ENCODE data around the gene PFN3. TPM values are rescaled to one million over a fixed set of nuclear protein-coding genes. Genes with fewer than 3 reads are reported as not detected.

PFN3 gene
- total and polyA plus RNA-seq, 2 experiments from 2014 or later = 1.9 to 2.0 TPM

GRCh38 chr5:177374211-177374610 lies 26.2 kb downstream of the PFN3 start (continued):
- no peak for TF ChIP-seq REST (IDR thresholded peaks at IDR 0.05; ENCODE audit: unreplicated experiment)

- DNase-seq (ENCODE audit: low spot score) (peak; percentile 73), ATAC-seq (peak; percentile 34)
- H3K36me3 Mint-ChIP-seq (ENCODE audit: low read depth) = peaks cover 5% of the 10 kb centered on the region
- H3K4me1 ChIP-seq (ENCODE audit: insufficient read depth) = peaks cover 29% of the 10 kb centered on the region
- H3F3A ChIP-seq (replicated peaks; ENCODE audit: low read depth) = 0 out of 2 replicates have a peak, but pooled peaks cover 6% of the 10 kb centered on the region
- peak overlapping the region; percentile 59 for H2AFZ ChIP-seq
- no peaks in the 10 kb centered on the region for H3K36me3 ChIP-seq (ENCODE audit: insufficient read depth)
- no peaks in the 10 kb centered on the region for H3K9me2 ChIP-seq (ENCODE audit: insufficient read depth)
- H3K9me3 Mint-ChIP-seq = no peaks in the 10 kb centered on the region
- TF ChIP-seq EZH2 (IDR thresholded peaks at IDR 0.05; ENCODE audit: low read depth, unreplicated experiment) = no peak
- peak in 1 of 2 experiments; percentile 41; a peak in 3 of 4 replicates for TF ChIP-seq CTCF (conservative IDR thresholded peaks at IDR 0.05; ENCODE audit: low read depth in 2 of 2)
- H3K27me3 ChIP-seq (ENCODE audit: insufficient read depth) = no peaks in the 10 kb centered on the region; the same call in 1 of the 2 replicates
- peaks cover 25% of the 10 kb centered on the region for H3K27me3 Mint-ChIP-seq (ENCODE audit: insufficient read depth, low read depth, poor library complexity)
- peaks cover 36% of the 10 kb centered on the region for H3K4me1 Mint-ChIP-seq
- H4K20me1 ChIP-seq (replicated peaks; ENCODE audit: insufficient read depth) = no peaks in the 10 kb centered on the region; the same call in 1 of the 2 replicates
- peak overlapping the region; percentile 65; the same call in 1 of the 2 replicates for H3K27ac ChIP-seq (ENCODE audit: low read depth)
- H3K4me3 Mint-ChIP-seq = peak overlapping the region; percentile 55
- H3K4me2 ChIP-seq = peak overlapping the region; percentile 56
- no peaks in the 10 kb centered on the region for H3K79me2 ChIP-seq (replicated peaks; ENCODE audit: insufficient read depth)
- H3K27ac Mint-ChIP-seq = peak overlapping the region; percentile 88
- peak overlapping the region; percentile 21; the same call in 1 of the 2 replicates for H3K4me3 ChIP-seq
Observed at GRCh38 chr5:177373806-177374205, 26.7 kb downstream of the PFN3 start.

- H3K4me3 Mint-ChIP-seq = no peak overlapping the region
- no peak overlapping the region for H3K27ac Mint-ChIP-seq
- Histone ChIP-seq H4K20me1 (replicated peaks; ENCODE audit: insufficient read depth) (no peaks in the 10 kb centered on the region; the same call in 1 of the 2 replicates), H3K27me3 (ENCODE audit: insufficient read depth) (peaks cover 8% of the 10 kb centered on the region), H3K79me2 (replicated peaks; ENCODE audit: insufficient read depth) (no peaks in the 10 kb centered on the region), H3K4me2 (no peak overlapping the region), H2AFZ (no peak overlapping the region), H3K36me3 (ENCODE audit: insufficient read depth) (no peaks in the 10 kb centered on the region), H3F3A (replicated peaks; ENCODE audit: low read depth) (0 out of 2 replicates have a peak, but pooled peaks cover 12% of the 10 kb centered on the region), H3K4me1 (ENCODE audit: insufficient read depth) (peaks cover 32% of the 10 kb centered on the region), H3K27ac (ENCODE audit: low read depth) (0 out of 2 replicates have a peak overlapping the region, but pooled peaks have one; percentile 26), H3K9me2 (ENCODE audit: insufficient read depth) (no peaks in the 10 kb centered on the region), H3K4me3 (no peak overlapping the region)
- TF ChIP-seq POLR2AphosphoS5 (IDR thresholded peaks at IDR 0.05; ENCODE audit: low read depth) = no peak
- H3K9me3 Mint-ChIP-seq = no peaks in the 10 kb centered on the region; the same call in 2 of the 3 replicates
- peaks cover 31% of the 10 kb centered on the region for H3K27me3 Mint-ChIP-seq (ENCODE audit: insufficient read depth, low read depth, poor library complexity)
- ATAC-seq (no peak), DNase-seq (ENCODE audit: low spot score) (no peak)
- peaks cover 11% of the 10 kb centered on the region for H3K36me3 Mint-ChIP-seq (ENCODE audit: low read depth)
- H3K4me1 Mint-ChIP-seq = peaks cover 42% of the 10 kb centered on the region
Observed at GRCh38 chr5:177372910-177373309, 27.6 kb downstream of the PFN3 start.

Data from GM23338 (cell line).